Right lobe of liver (tissue), 6 donors: ENCODE data around the gene OPCML. TPM values are rescaled to one million over a fixed set of nuclear protein-coding genes. Genes with fewer than 3 reads are reported as not detected.

Experiments
- ATAC-seq, 4 donors: fragments of 200-7000 bp; cut with Tn5 transposase; one replicate each; pipeline ENCODE4 v1.9.1; 2020; ENCODE audit warnings: mild to moderate bottlenecking in 4 of 4, moderate library complexity in 4 of 4
- DNase-seq, 3 donors: peaks; one replicate each; pipeline ENCODE4 v3.0.0-alpha.2; 2020
- H3K27ac ChIP-seq, 3 donors: fragments of 200-600 bp; one replicate each; pipeline ENCODE4 v1.8.0; 2022
- H3K27me3 ChIP-seq, 2 donors: fragments of 200-600 bp; one replicate each; pipeline ENCODE4 v1.8.0; 2022
- H3K36me3 ChIP-seq, 4 donors: fragments of 200-600 bp; sonication (generic) in 1 of 4; one replicate each; pipeline versions ENCODE4 v1.5.1 to v1.8.0; 2017 to 2022; ENCODE audit warnings: control low read depth in 1 of 4
- H3K4me1 ChIP-seq, 4 donors: fragments of 200-600 bp; sonication (generic) in 1 of 4; one replicate each; pipeline versions ENCODE4 v1.5.1 to v1.8.0; 2017 to 2022; ENCODE audit warnings: control low read depth in 1 of 4
- H3K4me3 ChIP-seq, 3 donors: fragments of 200-600 bp; one replicate each; pipeline ENCODE4 v1.8.0; 2022
- H3K9me3 ChIP-seq, 4 donors: fragments of 200-600 bp; sonication (generic) in 1 of 4; one replicate each; pipeline versions ENCODE4 v1.5.1 to v1.8.0; 2017 to 2022; ENCODE audit warnings: control low read depth in 1 of 4
- CTCF ChIP-seq, 4 donors: fragments of 200-600 bp in 3 of 4; fragments of 450-650 bp in 1 of 4; IDR thresholded peaks; one replicate each; pipeline versions ENCODE4 v1.5.1 to v1.8.0; 2016 to 2022; ENCODE audit warnings: antibody characterized with exemption in 4 of 4, mild to moderate bottlenecking in 2 of 4
- POLR2A ChIP-seq: fragments of 450-650 bp; IDR thresholded peaks from one replicate; pipeline ENCODE4 v1.6.1; 2017; ENCODE audit warnings: antibody characterized with exemption, mild to moderate bottlenecking
- WGBS: methylation state at CpG from one replicate; pipeline ENCODE4 v1.1.6; 2018; ENCODE audit warnings: low coverage, low lambda C conversion rate; ENCODE audit not compliant: insufficient coverage; ENCODE audit errors: missing lambda C conversion rate; 5-methylcytosine and 5-hydroxymethylcytosine counted together
- intact Hi-C, 2 donors: fragments of 100-400 bp; cut with DNase I; formaldehyde crosslinking; loops; one replicate each; pipeline versions ENCODE4 v1.11.2 to v1.14.1; 2022
- total RNA-seq, 6 experiments: library from RNA; depleted of rRNA in 2 of 6; stranded (reverse); fragments of >200 nt in 2 of 6; fragmentation: NEBNext Ultra II Directional in 3 of 6; extraction: Animal tissue kit (Norgen Biotek cat#: 25700) in 3 of 6; gene quantifications; one replicate each; pipeline versions ENCODE4 v1.1.0 to v1.2.4, GENCODE V29; 2016 to 2023
- donor health status: DM: no; HTN: yes; CAD: no.
- donor health status: DM: no; HTN: no; CAD: no.
- donor health status: DM: no; HTN: no; CAD: no.
- donor health status: DM: no; HTN: yes; CAD: no.
- donor health status: DM: no; HTN: yes; CAD: no.

Gene OPCML
- total RNA-seq, 6 experiments from 2014 or later = 0.11 TPM; not detected in 5

GRCh38 chr11:132519241-132519815, 1013.0 kb downstream of the OPCML start:
- WGBS = 66% methylated on average over 5 of the region's 6 CpGs
- no peaks in the 10 kb centered on the region for H3K36me3 ChIP-seq

GRCh38 chr11:132504501-132505041, 1027.7 kb downstream of the OPCML start:
- Histone ChIP-seq H3K4me1 (no peaks in the 10 kb centered on the region), H3K27ac (no peak overlapping the region), H3K27me3 (no peaks in the 10 kb centered on the region), H3K9me3 (no peaks in the 10 kb centered on the region), H3K36me3 (no peaks in the 10 kb centered on the region), H3K4me3 (no peak overlapping the region)
- 65% methylated on average over 6 of the region's 8 CpGs for WGBS
- ATAC-seq = no peak
- no peak for DNase-seq
- TF ChIP-seq POLR2A (no peak), CTCF (IDR thresholded peaks at IDR 0.05) (no peak)
- intact Hi-C loops = no loop called here

More at GRCh38 chr11:132519241-132519815, 1013.0 kb downstream of the OPCML start:
- DNase-seq (no peak), ATAC-seq (no peak)
- Histone ChIP-seq H3K4me1 (no peaks in the 10 kb centered on the region), H3K4me3 (no peak overlapping the region), H3K27me3 (no peaks in the 10 kb centered on the region), H3K27ac (no peak overlapping the region), H3K9me3 (no peaks in the 10 kb centered on the region)
- TF ChIP-seq CTCF (IDR thresholded peaks at IDR 0.05) (no peak), POLR2A (no peak)
- intact Hi-C loops = no loop called here

GRCh38 chr11:132501356-132501755, 1030.9 kb downstream of the OPCML start:
- H3K4me1 ChIP-seq = no peaks in the 10 kb centered on the region
- no peak for TF ChIP-seq POLR2A
- no peak for TF ChIP-seq CTCF (IDR thresholded peaks at IDR 0.05)
- H3K27me3 ChIP-seq = no peaks in the 10 kb centered on the region
- no peak overlapping the region for H3K27ac ChIP-seq
- intact Hi-C loops = no loop called here
- H3K4me3 ChIP-seq = no peak overlapping the region
- ATAC-seq (no peak), DNase-seq (no peak)
- WGBS = 54% methylated on average over 4 of the region's 4 CpGs
- H3K36me3 ChIP-seq = no peaks in the 10 kb centered on the region
- H3K9me3 ChIP-seq = no peaks in the 10 kb centered on the region

GRCh38 chr11:132499661-132500060, 1032.6 kb downstream of the OPCML start:
- Histone ChIP-seq H3K36me3 (no peaks in the 10 kb centered on the region), H3K27ac (no peak overlapping the region), H3K4me3 (no peak overlapping the region), H3K9me3 (no peaks in the 10 kb centered on the region), H3K4me1 (no peaks in the 10 kb centered on the region), H3K27me3 (no peaks in the 10 kb centered on the region)
- intact Hi-C loops = no loop called here
- TF ChIP-seq POLR2A = no peak
- TF ChIP-seq CTCF (IDR thresholded peaks at IDR 0.05) = no peak
- DNase-seq (no peak), ATAC-seq (no peak)
- 25% methylated on average over 3 of the region's 3 CpGs for WGBS
